ENCODE results near the gene CAMK1.

Gene CAMK1

GRCh38 chr3:9770276-9770812 is 597 bp upstream of the CAMK1 start:
- DNase-seq = no peak

GRCh38 chr3:9769012-9769411 is 735 bp downstream of the CAMK1 start:
- no peak for DNase-seq

GRCh38 chr3:9768141-9768775 is 1.5 kb downstream of the CAMK1 start:
- no peak for DNase-seq

- no peak for DNase-seq
Measured at GRCh38 chr3:9767418-9767817, 2.3 kb downstream of the CAMK1 start.

GRCh38 chr3:9765865-9766264 is 3.9 kb downstream of the CAMK1 start:
- DNase-seq = no peak

GRCh38 chr3:9762871-9763270 is 6.9 kb downstream of the CAMK1 start:
- DNase-seq = no peak

- no peak for DNase-seq
Measured at GRCh38 chr3:9761919-9762318, 7.8 kb downstream of the CAMK1 start.

- no peak for DNase-seq
Measured at GRCh38 chr3:9760779-9761505, 8.8 kb downstream of the CAMK1 start.

- DNase-seq = no peak
Measured at GRCh38 chr3:9757427-9757826, 12.3 kb downstream of the CAMK1 start.

- DNase-seq = no peak
Measured at GRCh38 chr3:9754678-9755077, 15.1 kb downstream of the CAMK1 start.

- no peak for DNase-seq
Measured at GRCh38 chr3:9750556-9751411, 19.0 kb downstream of the CAMK1 start.

- peak; percentile 96 for DNase-seq
Measured at GRCh38 chr3:9749645-9750555, 19.8 kb downstream of the CAMK1 start, which contains the start of gene OGG1. Gene OGG1 (plus strand): TSS chr3:9749952. CDS start chr3:9750287, 335 bp downstream.

GRCh38 chr3:9749296-9749644 is 20.5 kb downstream of the CAMK1 start:
- DNase-seq = no peak

GRCh38 chr3:9748031-9748430 is 21.7 kb downstream of the CAMK1 start:
- DNase-seq = no peak

- no peak for DNase-seq
Measured at GRCh38 chr3:9747267-9747666, 22.5 kb downstream of the CAMK1 start.

- no peak for DNase-seq
Measured at GRCh38 chr3:9746330-9746729, 23.4 kb downstream of the CAMK1 start.

- DNase-seq = no peak
Measured at GRCh38 chr3:9745521-9745920, 24.2 kb downstream of the CAMK1 start.

- no peak for DNase-seq
Measured at GRCh38 chr3:9744162-9744561, 25.6 kb downstream of the CAMK1 start.

- no peak for DNase-seq
Measured at GRCh38 chr3:9743548-9743947, 26.2 kb downstream of the CAMK1 start.

- no peak for DNase-seq
Measured at GRCh38 chr3:9742560-9742959, 27.2 kb downstream of the CAMK1 start.

GRCh38 chr3:9739181-9739580 is 30.6 kb downstream of the CAMK1 start:
- no peak for DNase-seq

GRCh38 chr3:9736831-9737230 is 32.9 kb downstream of the CAMK1 start:
- no peak for DNase-seq

GRCh38 chr3:9732740-9733115 is 37.0 kb downstream of the CAMK1 start:
- no peak for DNase-seq
